ENCODE results near the gene REXO2.

DNA sequence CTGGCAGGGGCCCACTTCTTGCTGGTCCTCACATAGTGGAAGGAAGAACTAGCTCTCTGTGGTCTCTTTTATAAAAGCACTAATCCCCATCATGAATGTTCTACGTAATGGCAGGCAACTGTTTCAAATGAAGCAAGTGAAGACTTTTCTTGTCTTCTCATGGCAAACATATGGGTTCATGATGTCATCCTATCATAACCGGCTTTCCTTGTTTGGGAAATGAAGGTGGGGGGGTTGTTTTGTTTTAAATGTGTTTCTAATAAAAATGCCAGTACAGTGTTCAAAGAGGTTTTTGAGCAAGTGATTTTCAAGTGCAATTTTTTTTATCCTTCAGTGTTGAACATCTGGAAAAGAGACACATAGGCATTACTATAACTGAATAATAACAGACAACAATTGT, 33.4 kb downstream of the REXO2 start:
- TF ChIP-seq, protein P1, sequence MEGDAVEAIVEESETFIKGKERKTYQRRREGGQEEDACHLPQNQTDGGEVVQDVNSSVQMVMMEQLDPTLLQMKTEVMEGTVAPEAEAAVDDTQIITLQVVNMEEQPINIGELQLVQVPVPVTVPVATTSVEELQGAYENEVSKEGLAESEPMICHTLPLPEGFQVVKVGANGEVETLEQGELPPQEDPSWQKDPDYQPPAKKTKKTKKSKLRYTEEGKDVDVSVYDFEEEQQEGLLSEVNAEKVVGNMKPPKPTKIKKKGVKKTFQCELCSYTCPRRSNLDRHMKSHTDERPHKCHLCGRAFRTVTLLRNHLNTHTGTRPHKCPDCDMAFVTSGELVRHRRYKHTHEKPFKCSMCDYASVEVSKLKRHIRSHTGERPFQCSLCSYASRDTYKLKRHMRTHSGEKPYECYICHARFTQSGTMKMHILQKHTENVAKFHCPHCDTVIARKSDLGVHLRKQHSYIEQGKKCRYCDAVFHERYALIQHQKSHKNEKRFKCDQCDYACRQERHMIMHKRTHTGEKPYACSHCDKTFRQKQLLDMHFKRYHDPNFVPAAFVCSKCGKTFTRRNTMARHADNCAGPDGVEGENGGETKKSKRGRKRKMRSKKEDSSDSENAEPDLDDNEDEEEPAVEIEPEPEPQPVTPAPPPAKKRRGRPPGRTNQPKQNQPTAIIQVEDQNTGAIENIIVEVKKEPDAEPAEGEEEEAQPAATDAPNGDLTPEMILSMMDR (IDR thresholded peaks at IDR 0.05) = no peak
- no peak for TF ChIP-seq POLR2A (IDR thresholded peaks at IDR 0.05)

All from gastroesophageal sphincter (tissue), 3 donors.